HepG2 (cell line): ENCODE measurements around the gene LRRC45. TPM values are rescaled to one million over a fixed set of nuclear protein-coding genes. Genes with fewer than 3 reads are reported as not detected.
A peak's percentile ranks its signal among the peaks of the same experiment; 100 is the strongest.

Source experiments
- FOXA3 ChIP-seq: IDR thresholded peaks from 2 replicates; pipeline ENCODE4 v1.6.1; 2016; ENCODE audit warnings: missing genetic modification reagents, missing compliant biosample characterization
- FOXK1 ChIP-seq: sonication (generic); formaldehyde crosslinking; IDR thresholded peaks from 2 replicates; pipeline ENCODE4 v1.4.0; 2020; ENCODE audit warnings: low read depth, missing genetic modification reagents, borderline replicate concordance
- HDAC2 ChIP-seq: sonication (generic); formaldehyde crosslinking; IDR thresholded peaks from 2 replicates; pipeline ENCODE4 v1.4.0; 2020; ENCODE audit warnings: missing genetic modification reagents
- KAT7 ChIP-seq: IDR thresholded peaks from 2 replicates; pipeline ENCODE4 v1.6.1; 2018; ENCODE audit warnings: borderline replicate concordance, missing compliant biosample characterization
- RBFOX2 ChIP-seq: fragments of 200-400 bp; formaldehyde crosslinking; IDR thresholded peaks from 2 replicates; pipeline ENCODE4 v1.6.1; 2017; ENCODE audit warnings: low read depth, mild to moderate bottlenecking, low read length
- SALL2 ChIP-seq: sonication (generic); formaldehyde crosslinking; IDR thresholded peaks from 2 replicates; pipeline ENCODE4 v1.8.1; 2023; ENCODE audit warnings: mild to moderate bottlenecking, missing genetic modification reagents, inconsistent platforms
- SCMH1 ChIP-seq: sonication (generic); formaldehyde crosslinking; IDR thresholded peaks from 2 replicates; pipeline ENCODE4 v1.9.0; 2021; ENCODE audit warnings: missing genetic modification reagents, mild to moderate bottlenecking, borderline replicate concordance
- SIN3A ChIP-seq: IDR thresholded peaks from 2 replicates; pipeline ENCODE4 v1.6.1; 2011; ENCODE audit warnings: low read depth, mild to moderate bottlenecking, control low read depth, low read length, borderline replicate concordance
- SNAI1 ChIP-seq: sonication (generic); formaldehyde crosslinking; IDR thresholded peaks from 2 replicates; pipeline ENCODE4 v1.5.0; 2020; ENCODE audit warnings: mild to moderate bottlenecking, missing genetic modification reagents, borderline replicate concordance
- SUZ12 ChIP-seq: fragments of 150-350 bp; IDR thresholded peaks from 2 replicates; pipeline ENCODE4 v1.6.1; 2014; ENCODE audit warnings: low read depth, low read length
- TBX2 ChIP-seq: sonication (generic); formaldehyde crosslinking; IDR thresholded peaks from 2 replicates; pipeline ENCODE4 v1.5.0; 2020; ENCODE audit warnings: missing genetic modification reagents, mild to moderate bottlenecking, borderline replicate concordance
- ZNF354B ChIP-seq: sonication (generic); formaldehyde crosslinking; IDR thresholded peaks from 2 replicates; pipeline ENCODE4 v1.8.0; 2022; ENCODE audit warnings: mild to moderate bottlenecking, missing genetic modification reagents
- ZNF543 ChIP-seq: sonication (generic); formaldehyde crosslinking; IDR thresholded peaks from 2 replicates; pipeline ENCODE4 v1.4.0; 2020; ENCODE audit warnings: mild to moderate bottlenecking, missing genetic modification reagents
- ZNF569 ChIP-seq: sonication (generic); formaldehyde crosslinking; IDR thresholded peaks from 2 replicates; pipeline ENCODE4 v1.5.0; 2020; ENCODE audit warnings: mild to moderate bottlenecking, missing genetic modification reagents, moderate library complexity, borderline replicate concordance
- ZNF768 ChIP-seq: sonication (generic); formaldehyde crosslinking; IDR thresholded peaks from 2 replicates; pipeline ENCODE4 v1.4.0; 2020; ENCODE audit warnings: missing genetic modification reagents
- ZNF839 ChIP-seq: sonication (generic); formaldehyde crosslinking; IDR thresholded peaks from 2 replicates; pipeline ENCODE4 v1.4.0; 2020; ENCODE audit warnings: missing genetic modification reagents, mild to moderate bottlenecking, borderline replicate concordance
- ZSCAN12 ChIP-seq: sonication (generic); formaldehyde crosslinking; IDR thresholded peaks from 2 replicates; pipeline ENCODE4 v1.9.0; 2021; ENCODE audit warnings: mild to moderate bottlenecking, missing genetic modification reagents
- polyA plus RNA-seq, 8 experiments: library from polyadenylated mRNA; depleted of rRNA in 3 of 8; stranded (reverse) in 7 of 8; unstranded in 1 of 8; fragments of >200 nt; fragmentation: Illumina TruSeq in 4 of 8; extraction: Trizol in 4 of 8; gene quantifications; 2 replicates each; pipeline versions ENCODE4 v1.2.1 to v1.2.3, GENCODE V29; 2011 to 2016; ENCODE audit warnings: low read depth in 4 of 8, missing spikeins in 1 of 8, mixed read lengths in 1 of 8; ENCODE audit not compliant: insufficient read depth in 1 of 8
- total RNA-seq, 5 experiments: library from RNA; depleted of rRNA; stranded (reverse); fragments of >200 nt; fragmentation: Illumina TruSeq; extraction: Trizol; gene quantifications; 2 replicates each; pipeline ENCODE4 v1.2.3, GENCODE V29; 2016; ENCODE audit warnings: low read depth in 1 of 5
- TF ChIP-seq, protein P1 (sequence below): IDR thresholded peaks from 2 replicates; pipeline ENCODE4 v1.6.1; 2012; ENCODE audit warnings: low read length, improper control_type of control experiment
- TF ChIP-seq, protein P2 (sequence below): sonication (generic); formaldehyde crosslinking; IDR thresholded peaks from 2 replicates; pipeline ENCODE4 v1.9.0; 2021; ENCODE audit warnings: missing genetic modification reagents, borderline replicate concordance
- TF ChIP-seq, protein P3 (sequence below): sonication (generic); formaldehyde crosslinking; IDR thresholded peaks from 2 replicates; pipeline ENCODE4 v1.4.0; 2020; ENCODE audit warnings: missing genetic modification reagents
- TF ChIP-seq, protein P4 (sequence below): sonication (generic); IDR thresholded peaks from 2 replicates; pipeline ENCODE4 v1.6.1; 2016; ENCODE audit warnings: low read depth, borderline replicate concordance

Gene LRRC45
- total and polyA plus RNA-seq, 2 of the 13 experiments (the other 11 are each of a cell fraction or from before 2014, with no cell fraction given), result 11.6 to 48.1 TPM

DNA sequence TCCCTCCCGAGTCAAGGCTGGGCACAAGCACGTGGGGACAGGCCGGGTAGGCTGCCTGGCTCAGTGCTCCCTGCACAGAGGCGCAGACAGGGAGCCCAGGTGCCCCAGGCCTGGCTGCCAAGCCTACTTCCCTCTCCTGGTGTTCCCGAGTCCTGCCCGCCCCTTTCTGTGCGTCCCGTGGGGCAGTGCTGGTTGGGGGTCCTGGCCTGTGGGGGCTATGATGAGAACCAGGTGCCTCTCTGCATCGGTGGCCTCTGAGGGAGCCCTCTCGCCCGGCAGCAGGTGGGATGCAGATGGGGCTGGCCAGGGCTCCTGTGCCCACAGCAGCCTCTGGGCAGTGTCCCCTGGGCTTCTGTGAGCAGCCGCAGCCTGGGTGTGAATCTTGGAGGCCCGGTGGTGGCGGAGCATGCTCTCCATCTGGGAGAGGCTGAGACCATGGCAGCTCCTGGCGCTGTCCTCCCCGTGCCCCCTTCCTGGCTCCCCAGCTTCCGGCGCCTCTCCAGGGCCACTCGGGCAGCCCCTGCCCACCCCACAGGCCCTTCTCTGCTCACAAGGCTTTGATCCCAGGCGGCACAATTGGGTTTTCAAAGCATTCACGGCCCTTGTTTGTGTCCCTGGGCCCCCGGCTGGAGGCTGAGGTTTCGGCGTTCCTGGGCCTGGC, 7.7 kb upstream of the LRRC45 start (continued):
- TF ChIP-seq, protein P1, sequence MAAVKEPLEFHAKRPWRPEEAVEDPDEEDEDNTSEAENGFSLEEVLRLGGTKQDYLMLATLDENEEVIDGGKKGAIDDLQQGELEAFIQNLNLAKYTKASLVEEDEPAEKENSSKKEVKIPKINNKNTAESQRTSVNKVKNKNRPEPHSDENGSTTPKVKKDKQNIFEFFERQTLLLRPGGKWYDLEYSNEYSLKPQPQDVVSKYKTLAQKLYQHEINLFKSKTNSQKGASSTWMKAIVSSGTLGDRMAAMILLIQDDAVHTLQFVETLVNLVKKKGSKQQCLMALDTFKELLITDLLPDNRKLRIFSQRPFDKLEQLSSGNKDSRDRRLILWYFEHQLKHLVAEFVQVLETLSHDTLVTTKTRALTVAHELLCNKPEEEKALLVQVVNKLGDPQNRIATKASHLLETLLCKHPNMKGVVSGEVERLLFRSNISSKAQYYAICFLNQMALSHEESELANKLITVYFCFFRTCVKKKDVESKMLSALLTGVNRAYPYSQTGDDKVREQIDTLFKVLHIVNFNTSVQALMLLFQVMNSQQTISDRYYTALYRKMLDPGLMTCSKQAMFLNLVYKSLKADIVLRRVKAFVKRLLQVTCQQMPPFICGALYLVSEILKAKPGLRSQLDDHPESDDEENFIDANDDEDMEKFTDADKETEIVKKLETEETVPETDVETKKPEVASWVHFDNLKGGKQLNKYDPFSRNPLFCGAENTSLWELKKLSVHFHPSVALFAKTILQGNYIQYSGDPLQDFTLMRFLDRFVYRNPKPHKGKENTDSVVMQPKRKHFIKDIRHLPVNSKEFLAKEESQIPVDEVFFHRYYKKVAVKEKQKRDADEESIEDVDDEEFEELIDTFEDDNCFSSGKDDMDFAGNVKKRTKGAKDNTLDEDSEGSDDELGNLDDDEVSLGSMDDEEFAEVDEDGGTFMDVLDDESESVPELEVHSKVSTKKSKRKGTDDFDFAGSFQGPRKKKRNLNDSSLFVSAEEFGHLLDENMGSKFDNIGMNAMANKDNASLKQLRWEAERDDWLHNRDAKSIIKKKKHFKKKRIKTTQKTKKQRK, result no peak
- TF ChIP-seq SIN3A, result no peak
- TF ChIP-seq ZNF768, result peak; percentile 22; the same call in 1 of the 2 replicates
- TF ChIP-seq, protein P2, sequence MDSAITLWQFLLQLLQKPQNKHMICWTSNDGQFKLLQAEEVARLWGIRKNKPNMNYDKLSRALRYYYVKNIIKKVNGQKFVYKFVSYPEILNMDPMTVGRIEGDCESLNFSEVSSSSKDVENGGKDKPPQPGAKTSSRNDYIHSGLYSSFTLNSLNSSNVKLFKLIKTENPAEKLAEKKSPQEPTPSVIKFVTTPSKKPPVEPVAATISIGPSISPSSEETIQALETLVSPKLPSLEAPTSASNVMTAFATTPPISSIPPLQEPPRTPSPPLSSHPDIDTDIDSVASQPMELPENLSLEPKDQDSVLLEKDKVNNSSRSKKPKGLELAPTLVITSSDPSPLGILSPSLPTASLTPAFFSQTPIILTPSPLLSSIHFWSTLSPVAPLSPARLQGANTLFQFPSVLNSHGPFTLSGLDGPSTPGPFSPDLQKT (CRISPR knock-in tag), result no peak
- TF ChIP-seq ZNF839 (CRISPR knock-in tag), result no peak; the same call in 1 of the 2 replicates
- TF ChIP-seq SUZ12, result no peak
- TF ChIP-seq FOXK1, result peak; percentile 43; the same call in 1 of the 2 replicates
- TF ChIP-seq SNAI1 (CRISPR knock-in tag), result no peak
- TF ChIP-seq, protein P3, sequence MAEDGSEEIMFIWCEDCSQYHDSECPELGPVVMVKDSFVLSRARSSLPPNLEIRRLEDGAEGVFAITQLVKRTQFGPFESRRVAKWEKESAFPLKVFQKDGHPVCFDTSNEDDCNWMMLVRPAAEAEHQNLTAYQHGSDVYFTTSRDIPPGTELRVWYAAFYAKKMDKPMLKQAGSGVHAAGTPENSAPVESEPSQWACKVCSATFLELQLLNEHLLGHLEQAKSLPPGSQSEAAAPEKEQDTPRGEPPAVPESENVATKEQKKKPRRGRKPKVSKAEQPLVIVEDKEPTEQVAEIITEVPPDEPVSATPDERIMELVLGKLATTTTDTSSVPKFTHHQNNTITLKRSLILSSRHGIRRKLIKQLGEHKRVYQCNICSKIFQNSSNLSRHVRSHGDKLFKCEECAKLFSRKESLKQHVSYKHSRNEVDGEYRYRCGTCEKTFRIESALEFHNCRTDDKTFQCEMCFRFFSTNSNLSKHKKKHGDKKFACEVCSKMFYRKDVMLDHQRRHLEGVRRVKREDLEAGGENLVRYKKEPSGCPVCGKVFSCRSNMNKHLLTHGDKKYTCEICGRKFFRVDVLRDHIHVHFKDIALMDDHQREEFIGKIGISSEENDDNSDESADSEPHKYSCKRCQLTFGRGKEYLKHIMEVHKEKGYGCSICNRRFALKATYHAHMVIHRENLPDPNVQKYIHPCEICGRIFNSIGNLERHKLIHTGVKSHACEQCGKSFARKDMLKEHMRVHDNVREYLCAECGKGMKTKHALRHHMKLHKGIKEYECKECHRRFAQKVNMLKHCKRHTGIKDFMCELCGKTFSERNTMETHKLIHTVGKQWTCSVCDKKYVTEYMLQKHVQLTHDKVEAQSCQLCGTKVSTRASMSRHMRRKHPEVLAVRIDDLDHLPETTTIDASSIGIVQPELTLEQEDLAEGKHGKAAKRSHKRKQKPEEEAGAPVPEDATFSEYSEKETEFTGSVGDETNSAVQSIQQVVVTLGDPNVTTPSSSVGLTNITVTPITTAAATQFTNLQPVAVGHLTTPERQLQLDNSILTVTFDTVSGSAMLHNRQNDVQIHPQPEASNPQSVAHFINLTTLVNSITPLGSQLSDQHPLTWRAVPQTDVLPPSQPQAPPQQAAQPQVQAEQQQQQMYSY (CRISPR knock-in tag), result no peak
- TF ChIP-seq, protein P4, sequence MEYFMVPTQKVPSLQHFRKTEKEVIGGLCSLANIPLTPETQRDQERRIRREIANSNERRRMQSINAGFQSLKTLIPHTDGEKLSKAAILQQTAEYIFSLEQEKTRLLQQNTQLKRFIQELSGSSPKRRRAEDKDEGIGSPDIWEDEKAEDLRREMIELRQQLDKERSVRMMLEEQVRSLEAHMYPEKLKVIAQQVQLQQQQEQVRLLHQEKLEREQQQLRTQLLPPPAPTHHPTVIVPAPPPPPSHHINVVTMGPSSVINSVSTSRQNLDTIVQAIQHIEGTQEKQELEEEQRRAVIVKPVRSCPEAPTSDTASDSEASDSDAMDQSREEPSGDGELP, result peak; percentile 68; the same call in 1 of the 2 replicates
- TF ChIP-seq ZSCAN12 (CRISPR knock-in tag), result no peak
- TF ChIP-seq ZNF354B (CRISPR knock-in tag), result no peak
- no peak for TF ChIP-seq SCMH1 (CRISPR knock-in tag)
- TF ChIP-seq KAT7, result no peak
- no peak for TF ChIP-seq ZNF543 (CRISPR knock-in tag)
- TF ChIP-seq RBFOX2, result peak; percentile 75
- 0 out of 2 replicates have a peak, but pooled peaks have one; percentile 24 for TF ChIP-seq SALL2 (CRISPR knock-in tag)
- TF ChIP-seq TBX2, result peak; percentile 79
- no peak for TF ChIP-seq ZNF569 (CRISPR knock-in tag)
- peak; percentile 43; the same call in 1 of the 2 replicates for TF ChIP-seq FOXA3 (CRISPR knock-in tag)
- TF ChIP-seq HDAC2 (CRISPR knock-in tag), result no peak
